ENCODE data around the gene ASB15. TPM values are rescaled to one million over a fixed set of nuclear protein-coding genes. Genes with fewer than 3 reads are reported as not detected.

Gene ASB15
- polyA plus RNA-seq, 1 donor, result 2.5 TPM

- no peak for DNase-seq
These were observed 61.6 kb downstream of the ASB15 start for GRCh38 chr7:123663200-123663599.

- no peak for DNase-seq
These were observed 63.5 kb downstream of the ASB15 start for GRCh38 chr7:123665157-123665556.

GRCh38 chr7:123665896-123666295 lies 64.3 kb downstream of the ASB15 start:
- no peak for DNase-seq

GRCh38 chr7:123666492-123666891 lies 64.9 kb downstream of the ASB15 start:
- no peak for DNase-seq

GRCh38 chr7:123669485-123669884 lies 67.9 kb downstream of the ASB15 start:
- no peak for DNase-seq

GRCh38 chr7:123673137-123673732 lies 71.6 kb downstream of the ASB15 start:
- DNase-seq, result no peak

- DNase-seq, result no peak
These were observed 72.3 kb downstream of the ASB15 start for GRCh38 chr7:123673752-123674398.

- no peak for DNase-seq
These were observed 73.0 kb downstream of the ASB15 start for GRCh38 chr7:123674399-123675180.

- DNase-seq, result no peak
These were observed 73.5 kb downstream of the ASB15 start for GRCh38 chr7:123675181-123675473.

- no peak for DNase-seq
These were observed 75.6 kb downstream of the ASB15 start for GRCh38 chr7:123677061-123677715.

- no peak for DNase-seq
These were observed 78.0 kb downstream of the ASB15 start for GRCh38 chr7:123679614-123680013.

- DNase-seq, result no peak
These were observed 79.0 kb downstream of the ASB15 start for GRCh38 chr7:123680580-123680979.

- DNase-seq, result no peak
These were observed 79.9 kb downstream of the ASB15 start for GRCh38 chr7:123681561-123681960.

- peak; percentile 60 for DNase-seq
These were observed 81.1 kb downstream of the ASB15 start for GRCh38 chr7:123682690-123683089.

- no peak for DNase-seq
These were observed 85.5 kb downstream of the ASB15 start for GRCh38 chr7:123687161-123687560.

GRCh38 chr7:123687727-123688126 lies 86.1 kb downstream of the ASB15 start:
- DNase-seq, result no peak

Other genes starting within 250 kb of the ASB15 start
- 8.0 TPM for gene IQUB, start 67.2 kb upstream of the ASB15 start, polyA plus RNA-seq (ENCODE audit: insufficient read length)
- 228 TPM for gene NDUFA5, start 44.0 kb upstream of the ASB15 start, polyA plus RNA-seq (ENCODE audit: insufficient read length)
- not detected for gene LMOD2, start 54.0 kb downstream of the ASB15 start, polyA plus RNA-seq (ENCODE audit: insufficient read length)
- 82.4 TPM for gene WASL, start 147.2 kb downstream of the ASB15 start, polyA plus RNA-seq (ENCODE audit: insufficient read length)
- 0.86 TPM for gene HYAL4, start 243.3 kb downstream of the ASB15 start, polyA plus RNA-seq (ENCODE audit: insufficient read length)

All from left kidney (tissue), 2 donors.